Midbrain (tissue), 1 donor: ENCODE data around the gene SAAL1.

ENCODE experiments used
- DNase-seq: peaks from one replicate; lab custom pipeline; 2025; lab: John Stamatoyannopoulos, UW

Gene SAAL1

GRCh38 chr11:18081551-18081950, 24.3 kb downstream of the SAAL1 start:
- no peak for DNase-seq

GRCh38 chr11:18080451-18080850, 25.4 kb downstream of the SAAL1 start:
- DNase-seq, result no peak

DNA sequence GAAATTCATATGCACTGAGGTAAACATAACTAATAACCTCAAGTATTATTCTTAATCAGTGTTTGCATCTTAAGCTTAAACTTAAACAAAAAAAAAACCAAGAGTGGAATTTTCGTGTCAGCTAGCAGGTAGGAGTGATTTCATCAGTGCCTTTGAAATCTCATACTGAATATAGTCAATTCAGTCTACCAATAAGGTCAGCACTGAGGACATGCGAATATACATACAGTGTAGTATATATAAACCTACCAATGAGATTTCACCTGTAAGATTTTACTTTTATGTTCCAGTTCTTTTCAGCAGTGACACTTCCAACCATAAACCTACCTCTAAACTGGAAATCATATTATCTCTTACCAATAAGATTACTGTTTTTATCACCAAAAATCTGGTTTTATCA, 27.0 kb downstream of the SAAL1 start:
- no peak for DNase-seq

GRCh38 chr11:18075444-18075843, 30.4 kb downstream of the SAAL1 start:
- no peak for DNase-seq

GRCh38 chr11:18071098-18071705, 34.7 kb downstream of the SAAL1 start:
- no peak for DNase-seq

GRCh38 chr11:18067372-18067771, 38.5 kb downstream of the SAAL1 start:
- no peak for DNase-seq

DNA sequence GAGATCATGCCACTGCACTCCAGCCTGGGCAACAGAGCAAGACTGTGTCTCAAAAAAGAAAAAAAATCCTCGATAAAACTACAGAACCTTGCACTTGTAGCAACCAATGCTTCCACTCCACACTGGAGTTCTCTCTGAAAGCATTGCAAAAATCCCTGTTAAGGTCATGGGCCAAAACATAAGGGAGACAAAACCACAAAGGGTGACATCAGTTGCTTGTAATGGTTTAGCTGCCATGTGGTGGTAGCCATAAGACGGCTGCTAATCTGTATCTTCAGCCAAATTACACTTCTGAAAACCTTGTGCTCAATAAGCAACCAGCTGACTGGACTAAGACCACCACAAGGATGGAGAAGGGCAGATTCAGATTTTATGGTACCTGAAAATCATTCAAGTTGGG, 39.3 kb downstream of the SAAL1 start:
- no peak for DNase-seq

- DNase-seq, result no peak
These were observed 40.3 kb downstream of the SAAL1 start for GRCh38 chr11:18065572-18065971.

- no peak for DNase-seq
These were observed 41.3 kb downstream of the SAAL1 start for GRCh38 chr11:18064450-18065054.

DNA sequence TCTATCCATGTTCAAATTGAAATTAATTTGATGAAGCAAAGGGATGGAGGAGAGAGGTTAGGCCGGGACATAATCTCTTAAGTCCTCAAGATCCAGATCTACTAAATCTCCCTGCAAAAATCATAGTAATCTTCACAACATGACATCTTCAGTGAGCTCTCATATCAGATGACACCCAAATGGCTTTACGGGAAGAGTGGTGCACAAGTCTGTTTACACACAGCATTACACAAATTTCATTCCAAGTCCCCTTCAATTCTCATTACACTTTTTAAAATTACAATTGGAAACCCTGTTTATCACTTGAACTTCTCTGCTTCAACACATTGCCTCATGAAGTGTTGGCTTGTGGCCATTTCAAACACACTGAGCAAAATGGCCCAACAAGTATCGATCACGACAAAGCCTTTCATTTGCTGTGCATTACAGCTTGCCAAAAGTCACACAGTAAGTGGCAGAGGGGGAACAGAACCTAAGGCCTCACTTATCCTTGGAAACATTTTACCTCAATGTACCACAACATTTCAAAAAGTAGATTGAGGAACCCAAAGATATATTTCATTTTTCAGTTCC, 41.9 kb downstream of the SAAL1 start:
- no peak for DNase-seq

GRCh38 chr11:18063125-18063524, 42.8 kb downstream of the SAAL1 start:
- DNase-seq, result no peak

- DNase-seq, result no peak
These were observed 44.5 kb downstream of the SAAL1 start for GRCh38 chr11:18061351-18061750.

DNA sequence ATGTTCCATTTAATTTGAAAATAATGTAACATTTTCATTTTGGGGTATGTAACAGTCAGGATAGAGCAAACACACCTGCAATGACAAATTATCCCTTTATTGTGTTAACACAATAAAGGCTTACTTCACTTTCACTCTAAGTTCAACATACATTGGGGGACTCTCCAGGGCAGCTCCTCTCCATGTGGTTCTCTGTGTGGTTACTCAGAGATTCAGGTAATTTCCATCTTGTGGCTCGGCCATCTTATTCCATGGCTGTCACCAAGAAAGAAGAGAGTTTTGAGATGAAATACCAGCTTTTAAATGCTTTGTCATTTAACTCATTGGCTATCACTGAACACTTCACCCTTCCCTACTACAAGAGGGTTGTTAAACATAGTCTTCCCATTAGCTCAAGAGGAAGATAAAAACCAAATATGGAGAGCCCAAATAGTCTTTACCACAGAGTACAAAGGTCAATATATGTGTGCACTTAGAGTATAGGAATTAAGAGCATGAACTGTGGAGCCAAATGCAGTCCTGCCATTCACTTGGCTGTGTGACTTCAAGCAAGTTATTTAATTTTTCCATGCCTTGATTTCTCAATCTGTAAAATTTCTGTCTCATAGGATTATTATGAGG, 49.2 kb downstream of the SAAL1 start:
- no peak for DNase-seq

DNA sequence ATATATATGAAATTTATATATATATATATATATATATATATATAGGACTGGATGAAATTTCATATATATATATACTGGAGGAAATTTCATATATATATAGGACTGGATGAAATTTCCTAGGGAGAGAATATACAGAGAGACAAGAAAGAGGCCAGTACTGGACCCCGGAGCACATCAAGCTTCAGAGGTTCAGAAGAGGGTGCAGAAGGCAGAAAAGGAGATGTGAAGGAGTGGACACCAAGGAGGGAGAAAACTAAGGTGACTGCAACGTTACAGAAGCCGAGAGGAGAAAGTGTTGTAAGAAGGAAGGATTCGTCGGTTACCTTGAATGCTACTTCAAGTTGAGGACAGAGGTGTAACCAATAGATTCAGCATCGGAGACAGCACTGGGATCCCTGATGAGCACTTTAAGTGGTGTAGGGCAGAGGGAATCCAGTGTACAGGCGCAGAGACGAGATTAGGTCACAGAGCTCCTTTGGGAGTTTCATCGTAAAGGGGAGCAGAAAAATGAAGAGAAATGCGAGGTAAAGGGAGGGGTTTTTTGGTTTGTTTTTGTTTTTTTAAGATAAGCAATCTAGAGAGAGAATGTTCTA, 51.3 kb downstream of the SAAL1 start:
- DNase-seq, result no peak

DNA sequence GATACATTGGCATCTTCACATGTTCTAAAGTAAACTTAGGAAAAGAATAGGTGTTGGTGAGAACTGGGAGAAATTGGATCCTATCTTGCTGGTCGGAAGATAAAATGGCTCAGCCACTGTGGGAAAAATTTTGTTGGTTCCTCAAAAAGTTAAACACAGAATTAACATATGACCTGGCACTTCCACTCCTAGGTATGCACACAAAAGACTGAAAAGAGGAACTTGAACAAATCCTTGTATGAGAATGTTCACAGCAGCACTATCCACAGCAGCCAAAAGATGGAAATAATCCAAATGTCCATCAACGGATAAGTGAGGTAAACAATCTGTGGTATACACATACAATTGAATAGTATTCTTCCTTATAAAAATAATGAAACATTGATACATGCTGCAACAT, 55.0 kb downstream of the SAAL1 start:
- no peak for DNase-seq

DNA sequence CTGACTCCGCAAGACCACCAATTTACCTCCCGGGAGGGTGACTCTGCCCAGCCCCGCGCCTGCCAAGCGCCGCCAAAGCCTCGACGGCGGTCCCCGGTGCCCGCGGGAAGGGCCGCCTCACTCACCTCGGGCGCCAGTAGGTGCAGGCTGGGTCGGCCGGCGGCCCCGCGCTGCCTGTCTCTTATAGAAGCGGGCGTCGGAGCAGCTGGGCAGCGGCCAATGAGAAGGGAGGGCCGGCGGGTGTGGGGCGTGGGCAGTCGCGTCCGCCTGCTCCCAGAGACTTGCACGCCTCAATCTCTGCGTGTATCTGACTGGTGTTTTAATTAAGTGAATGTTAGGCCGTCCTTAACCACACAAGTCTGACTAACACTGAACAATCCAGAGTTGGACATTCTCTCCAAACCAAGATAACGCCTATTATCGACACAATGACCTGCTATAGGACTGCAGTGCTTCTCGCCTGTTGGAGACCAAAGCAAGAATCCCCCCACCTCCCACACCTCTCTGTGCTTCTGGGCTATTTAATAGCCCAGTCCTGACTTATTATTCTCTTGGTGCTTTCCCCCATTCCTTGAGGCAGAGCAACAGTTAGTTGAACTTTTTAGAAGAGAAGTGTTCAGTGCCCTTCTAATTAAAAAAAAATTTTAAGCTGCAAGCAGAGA, 59.6 kb downstream of the SAAL1 start, which contains the start of gene TPH1:
TSS of gene TPH1 (minus strand) at position 154 of the 662 bp plus-strand sequence. CDS start 5,507 bp downstream, outside the sequence.
- DNase-seq, result no peak

GRCh38 chr11:18036456-18036855, 69.4 kb downstream of the SAAL1 start:
- no peak for DNase-seq
